A673 (cell line): ENCODE measurements around the gene SYNPO.

Experiments used
- CTCF ChIP-seq: fragments of 300-800, 200-600 bp; sonication (generic); conservative IDR thresholded peaks from 2 replicates; pipeline ENCODE4 v1.5.1; 2017; ENCODE audit warnings: low read depth, mild to moderate bottlenecking, antibody characterized with exemption, low read length, moderate library complexity, mixed read lengths
- EZH2 ChIP-seq: fragments of 200-600 bp; sonication (generic); IDR thresholded peaks from 2 replicates; pipeline ENCODE4 v1.6.1; 2017; ENCODE audit warnings: borderline replicate concordance, low read depth, mild to moderate bottlenecking, mixed read lengths, antibody characterized with exemption, low read length; ENCODE audit not compliant: poor library complexity, severe bottlenecking

GRCh38 chr5:150637245-150638052 lies 3.0 kb upstream of the SYNPO start:
- TF ChIP-seq CTCF (no peak), EZH2 (no peak)
